HG03432 (cell line): ENCODE data around the gene CNTNAP3.
"Not testable (repeated sequence)": the region's sequence is repeated elsewhere in the genome, so short reads cannot be mapped to it uniquely, and the experiment has no call there.

Source experiments
- ATAC-seq: cut with Tn5 transposase; IDR thresholded peaks from one replicate; pipeline ENCODE4 v1.9.1; 2021; ENCODE audit warnings: mild to moderate bottlenecking, moderate library complexity; ENCODE audit not compliant: unreplicated experiment

Gene CNTNAP3

DNA sequence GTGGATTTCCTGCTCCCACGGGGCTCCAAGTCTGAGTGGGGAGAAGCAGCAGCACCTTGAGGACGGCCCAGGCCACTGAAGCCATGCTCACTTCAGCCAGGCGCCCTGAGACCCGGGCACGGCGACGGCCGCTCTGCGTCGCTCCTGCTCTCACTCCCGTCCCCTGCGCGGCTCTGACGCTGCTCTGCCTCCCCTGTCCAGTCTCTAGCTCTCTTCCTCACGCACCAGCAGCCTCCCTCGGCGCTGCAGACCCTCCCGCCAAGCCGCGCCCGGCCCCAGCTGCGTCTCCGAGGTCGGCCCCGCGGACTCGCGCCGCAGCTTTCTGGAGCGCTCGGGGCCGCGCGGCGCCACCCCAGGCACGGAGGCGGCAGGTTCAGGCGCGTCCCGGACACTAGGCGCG, at the start of gene CNTNAP3:
CNTNAP3 (minus strand) TSS at position 188 of the 400 bp plus-strand sequence; CDS start at position 85, 103 bp downstream.
- not testable (repeated sequence) for ATAC-seq

- ATAC-seq: not testable (repeated sequence)
Measured at GRCh38 chr9:39279995-39280394, 8.0 kb downstream of the CNTNAP3 start.

DNA sequence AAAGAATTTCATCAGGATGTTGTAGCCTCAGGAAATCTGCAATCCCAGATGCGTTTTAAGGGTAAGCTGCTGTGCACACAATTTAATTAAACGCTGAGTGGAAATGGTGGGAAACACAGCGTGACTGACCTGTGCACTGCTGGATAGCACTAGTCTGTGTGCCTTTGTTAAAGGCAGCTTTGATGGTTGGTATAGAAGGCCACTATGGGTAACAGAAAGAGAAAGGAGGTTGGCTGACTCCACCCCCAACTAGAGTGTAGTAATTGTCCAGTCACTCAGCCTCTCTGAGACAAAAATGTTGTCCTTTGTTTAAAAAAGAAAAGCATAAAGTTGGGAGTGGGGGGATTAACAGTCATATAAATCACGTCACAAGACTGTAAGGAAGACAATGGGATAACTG, 45.5 kb downstream of the CNTNAP3 start:
- not testable (repeated sequence) for ATAC-seq

- not testable (repeated sequence) for ATAC-seq
Measured at GRCh38 chr9:39232130-39232991, 55.6 kb downstream of the CNTNAP3 start.

DNA sequence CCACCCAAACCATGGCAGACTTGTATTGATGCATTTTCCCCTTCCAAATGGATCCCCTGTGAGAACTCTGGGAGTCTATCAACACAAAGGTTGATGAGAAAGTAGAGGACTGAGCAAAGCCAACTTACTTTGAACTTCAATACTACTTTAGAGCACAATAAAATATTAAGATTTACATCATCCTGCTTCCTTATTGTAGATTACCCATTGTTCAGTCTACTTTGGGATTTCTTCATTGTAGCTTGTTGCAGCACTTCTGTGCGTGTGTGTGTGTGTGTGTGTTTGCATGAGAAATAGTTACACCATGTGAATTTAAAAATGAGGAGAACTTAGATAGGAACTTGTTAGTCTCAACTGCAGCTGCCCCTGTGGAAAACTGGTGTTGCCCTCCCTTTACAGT, 72.0 kb downstream of the CNTNAP3 start:
- not testable (repeated sequence) for ATAC-seq

DNA sequence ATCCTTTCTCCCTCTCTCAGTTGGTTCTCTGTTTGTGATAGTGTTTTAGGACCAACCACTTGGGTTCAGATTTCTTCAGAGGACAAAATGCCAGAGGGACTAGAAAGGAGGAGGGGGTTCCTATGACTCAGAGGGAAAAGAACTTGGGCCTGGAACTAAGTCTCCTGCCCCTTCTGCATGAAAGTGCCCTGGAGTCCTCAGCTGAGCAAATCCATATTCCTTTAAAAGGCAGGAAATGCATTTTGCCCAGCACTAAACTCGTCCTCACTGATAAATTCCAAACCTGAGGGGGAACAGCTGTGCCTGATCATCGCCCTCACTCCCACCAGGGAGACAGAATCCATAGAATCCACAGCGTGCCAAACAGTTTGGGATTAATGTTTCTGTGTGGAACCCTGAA, 78.2 kb downstream of the CNTNAP3 start:
- ATAC-seq: not testable (repeated sequence)

GRCh38 chr9:39206643-39207042, 81.3 kb downstream of the CNTNAP3 start:
- ATAC-seq: not testable (repeated sequence)

- ATAC-seq: not testable (repeated sequence)
Measured at GRCh38 chr9:39205842-39206241, 82.1 kb downstream of the CNTNAP3 start.

DNA sequence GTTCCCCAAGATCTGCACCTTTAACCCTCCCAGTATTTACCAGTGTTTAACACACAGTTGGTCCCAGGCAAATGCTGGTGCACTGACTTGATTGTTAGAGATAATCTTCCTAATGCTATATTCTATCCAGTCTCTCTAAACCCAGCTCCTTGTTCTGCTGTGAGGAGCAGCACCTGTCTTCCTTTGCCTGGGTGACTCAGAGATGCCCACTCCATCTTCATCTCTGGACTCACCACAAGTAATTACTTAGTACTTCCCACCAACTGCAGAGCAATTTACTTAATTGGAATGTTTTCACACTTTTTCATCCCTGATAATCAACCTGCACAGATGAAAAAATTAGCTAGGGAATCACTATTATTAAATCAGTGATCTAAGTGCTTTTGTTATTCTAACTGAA, 87.6 kb downstream of the CNTNAP3 start:
- ATAC-seq: not testable (repeated sequence)

DNA sequence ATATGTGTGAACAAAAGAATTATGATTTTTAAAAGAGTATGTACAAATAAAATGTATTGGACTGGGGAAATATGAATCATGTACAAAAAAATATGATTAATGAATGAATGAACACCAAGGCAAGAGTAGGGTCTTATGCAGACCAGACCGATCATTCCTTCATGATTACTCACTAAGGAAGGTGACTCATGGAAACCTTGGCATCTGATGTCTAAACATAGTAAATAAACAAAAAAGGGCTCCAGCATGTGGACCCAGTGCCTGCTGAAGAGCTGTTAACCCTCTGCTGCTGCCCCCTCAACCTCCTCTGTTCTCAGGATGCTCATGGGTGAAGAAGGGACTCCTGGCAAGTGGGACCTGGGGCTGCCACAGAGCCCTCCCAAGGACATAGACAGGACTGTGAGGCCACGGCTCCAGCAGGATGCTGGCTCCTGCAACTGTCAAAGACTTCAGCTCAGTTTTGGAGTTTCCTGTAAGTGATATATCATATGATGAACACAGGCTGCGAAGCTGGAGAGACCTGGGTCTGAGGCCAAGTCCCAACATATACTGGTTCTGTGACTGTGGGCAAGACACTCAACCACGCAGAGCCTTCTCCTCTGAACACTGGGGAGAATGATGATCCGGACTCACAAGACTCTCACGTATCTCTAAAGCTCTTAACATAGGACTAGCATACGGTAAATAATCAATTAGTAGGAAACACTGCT, 89.8 kb downstream of the CNTNAP3 start:
- not testable (repeated sequence) for ATAC-seq

- not testable (repeated sequence) for ATAC-seq
Measured at GRCh38 chr9:39171370-39171769, 116.6 kb downstream of the CNTNAP3 start.

- ATAC-seq: not testable (repeated sequence)
Measured at GRCh38 chr9:39157714-39158113, 130.3 kb downstream of the CNTNAP3 start.

- not testable (repeated sequence) for ATAC-seq
Measured at GRCh38 chr9:39132826-39133552, 155.0 kb downstream of the CNTNAP3 start.

DNA sequence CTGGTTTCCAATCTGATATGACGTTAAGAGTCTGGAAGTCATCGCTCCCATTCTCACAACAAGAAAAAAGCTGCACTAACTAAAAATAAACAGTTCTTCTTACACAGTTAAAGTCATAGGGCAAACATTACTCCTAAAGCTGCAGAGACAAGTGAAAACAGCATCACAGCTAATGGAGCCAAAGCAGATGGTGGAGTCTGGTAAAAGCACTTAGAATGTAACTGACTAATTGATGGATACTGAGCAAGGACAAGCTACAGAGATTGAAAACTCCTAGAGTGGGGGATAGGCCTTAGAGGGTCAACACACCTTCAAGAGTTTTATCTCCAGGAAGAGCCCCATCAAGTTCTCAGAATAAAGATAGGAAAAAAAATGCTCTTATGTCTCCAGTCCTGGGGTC, 166.6 kb downstream of the CNTNAP3 start:
- not testable (repeated sequence) for ATAC-seq

GRCh38 chr9:39111746-39112145, 176.2 kb downstream of the CNTNAP3 start:
- ATAC-seq: not testable (repeated sequence)

DNA sequence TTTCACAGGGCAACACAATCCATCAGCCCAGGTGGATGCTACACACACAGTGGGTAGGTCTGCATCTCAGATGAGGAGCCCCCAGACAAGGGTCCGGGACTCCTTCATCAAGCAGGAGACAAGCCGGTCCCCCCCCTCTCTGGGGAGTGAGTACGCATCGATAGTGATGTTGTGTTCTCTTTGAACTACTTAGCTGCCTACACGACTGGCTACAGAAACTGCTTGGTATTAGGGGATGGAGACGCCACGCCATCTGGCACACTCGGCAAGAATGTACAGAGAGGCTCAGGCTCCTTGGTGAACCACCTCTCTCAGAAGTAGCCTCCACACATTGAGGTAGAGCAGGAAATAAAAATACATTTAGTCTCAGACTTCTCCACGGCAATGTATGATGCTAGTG, 179.8 kb downstream of the CNTNAP3 start:
- no peak for ATAC-seq

DNA sequence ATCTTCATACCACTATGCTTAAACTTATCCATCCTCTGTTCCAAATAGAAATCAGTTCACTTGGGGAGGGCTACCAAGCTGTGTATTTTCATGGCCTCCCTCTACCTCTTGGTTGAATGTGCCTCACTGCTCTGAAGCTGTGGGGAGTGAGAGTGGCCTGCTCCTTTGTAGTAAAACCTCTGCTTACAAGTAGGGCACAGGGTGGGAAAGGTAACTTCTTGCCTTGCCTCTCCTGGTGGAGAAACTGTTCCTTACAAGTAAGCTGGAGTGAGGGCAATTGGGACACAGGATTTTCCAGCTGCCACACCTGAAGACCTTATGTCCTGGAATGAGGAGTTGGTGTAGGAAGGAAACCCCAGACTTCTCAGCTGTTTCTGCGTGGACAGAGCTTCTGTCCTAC, 190.8 kb downstream of the CNTNAP3 start:
- not testable (repeated sequence) for ATAC-seq

DNA sequence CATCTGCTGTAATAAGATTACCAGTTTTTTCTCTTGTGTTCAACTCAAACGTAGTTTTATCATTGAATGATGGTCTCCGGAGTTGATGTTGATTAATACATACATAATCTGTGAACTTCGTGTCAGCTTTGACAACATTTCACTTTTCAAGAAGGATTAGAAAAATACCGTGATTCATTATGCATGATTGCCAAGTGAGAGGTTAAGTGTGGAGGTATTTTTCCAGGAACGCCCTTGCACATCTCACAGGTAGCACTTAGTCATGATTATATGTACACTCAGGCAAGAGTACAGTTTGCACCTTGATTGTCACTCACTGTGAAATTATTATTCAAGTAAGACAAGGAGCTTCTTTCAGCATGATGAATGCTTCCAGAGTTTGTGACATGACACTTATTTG, 202.7 kb downstream of the CNTNAP3 start:
- not testable (repeated sequence) for ATAC-seq

GRCh38 chr9:39082574-39082973, 205.4 kb downstream of the CNTNAP3 start:
- not testable (repeated sequence) for ATAC-seq

DNA sequence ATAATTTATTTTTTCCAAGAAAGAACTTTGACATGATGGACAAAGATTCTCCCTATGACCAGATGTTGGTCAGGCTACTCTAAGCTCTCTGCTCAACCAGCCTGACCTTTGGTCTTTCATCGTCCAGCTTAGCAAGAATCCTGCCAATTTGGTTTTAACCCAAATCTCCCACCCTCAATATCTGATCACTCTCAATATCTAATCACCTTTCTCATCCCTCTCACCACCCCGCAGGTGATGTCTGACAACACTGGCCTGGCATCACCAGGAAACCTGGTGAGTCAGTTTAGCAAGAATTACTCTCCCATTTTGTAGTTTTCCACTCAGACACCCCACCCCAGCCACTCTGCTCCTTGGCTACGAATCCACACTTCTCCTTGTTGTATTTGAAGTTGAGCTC, 207.9 kb downstream of the CNTNAP3 start:
- ATAC-seq: not testable (repeated sequence)

GRCh38 chr9:39078621-39079256, 209.2 kb downstream of the CNTNAP3 start:
- not testable (repeated sequence) for ATAC-seq
